H1 (cell line): ENCODE measurements around the gene CPLANE2. TPM values are rescaled to one million over a fixed set of nuclear protein-coding genes. Genes with fewer than 3 reads are reported as not detected.

Experiments
- CTCF ChIA-PET: fragments of 300-600 bp; sonication (Branson Sonifier 250); formaldehyde crosslinking; loops from one replicate; lab custom pipeline; 2021; ENCODE audit not compliant: partially characterized antibody; lab: Charles Lee
- POLR2A ChIA-PET: fragments of 300-600 bp; sonication (Branson Sonifier 250); formaldehyde crosslinking; loops from one replicate; lab custom pipeline; 2021; ENCODE audit warnings: inconsistent platforms; ENCODE audit not compliant: partially characterized antibody; lab: Charles Lee
- DNase-seq, 2 experiments: peaks; one replicate each; pipeline versions ENCODE4 v3.0.0 to v3.0.0-alpha.2; 2010 to 2022; ENCODE audit warnings: low spot score in 2 of 2, low read depth in 1 of 2, mixed read lengths in 1 of 2
- FAIRE-seq: peaks from 2 replicates; lab custom pipeline; 2011; peaks lifted over from hg19 to GRCh38; lab: Jason Lieb, UNC
- H2AFZ ChIP-seq: 2 replicates; pipeline ENCODE4 v1.8.1; 2012; ENCODE audit warnings: low read length, inconsistent platforms
- H2AK5ac ChIP-seq: 2 replicates; pipeline ENCODE4 v1.6.1; 2013; ENCODE audit warnings: low read depth, low read length
- H2BK120ac ChIP-seq: replicated peaks from 2 replicates; pipeline ENCODE3; 2013; ENCODE audit warnings: low read depth, low read length, inconsistent platforms
- H2BK12ac ChIP-seq: 2 replicates; pipeline ENCODE4 v1.6.1; 2013; ENCODE audit warnings: low read depth, low read length
- H2BK15ac ChIP-seq: 2 replicates; pipeline ENCODE4 v1.6.1; 2013; ENCODE audit warnings: low read length
- H2BK20ac ChIP-seq: 2 replicates; pipeline ENCODE4 v1.6.1; 2013; ENCODE audit warnings: low read length
- H2BK5ac ChIP-seq: 2 replicates; pipeline ENCODE4 v1.6.1; 2013; ENCODE audit warnings: low read depth, low read length
- H3K14ac ChIP-seq: 2 replicates; pipeline ENCODE4 v1.6.1; 2013; ENCODE audit warnings: inconsistent platforms; ENCODE audit not compliant: insufficient read length
- H3K18ac ChIP-seq: 2 replicates; pipeline ENCODE4 v1.6.1; 2013; ENCODE audit warnings: low read length; ENCODE audit errors: extremely low read depth
- H3K23ac ChIP-seq: 2 replicates; pipeline ENCODE4 v1.6.1; 2013; ENCODE audit warnings: inconsistent platforms; ENCODE audit not compliant: insufficient read length
- H3K23me2 ChIP-seq: 2 replicates; pipeline ENCODE4 v1.6.1; 2013; ENCODE audit warnings: low read depth, low read length
- H3K27ac ChIP-seq: 2 replicates; pipeline ENCODE4 v1.6.1; 2011; ENCODE audit warnings: low read depth, low read length, inconsistent platforms
- H3K27me3 ChIP-seq, 4 experiments: replicated peaks in 1 of 4; 1 replicate in 1 of 4; 2 replicates in 3 of 4; pipeline versions ENCODE4 v1.6.1 to v1.8.1; 2011 to 2013; ENCODE audit warnings: low read length in 3 of 4, mild to moderate bottlenecking in 3 of 4, inconsistent platforms in 2 of 4, mixed read lengths in 2 of 4, moderate library complexity in 1 of 4; ENCODE audit not compliant: control insufficient read depth in 3 of 4, insufficient read depth in 3 of 4; ENCODE audit errors: extremely low read depth in 1 of 4
- H3K36me3 ChIP-seq, 4 experiments: 2 replicates each; pipeline versions ENCODE4 v1.6.1 to v1.8.1; 2011 to 2013; ENCODE audit warnings: mild to moderate bottlenecking in 4 of 4, low read length in 3 of 4, moderate library complexity in 2 of 4, control low read depth in 1 of 4, inconsistent platforms in 1 of 4; ENCODE audit not compliant: insufficient read depth in 4 of 4, control insufficient read depth in 2 of 4
- H3K4ac ChIP-seq: replicated peaks from 2 replicates; pipeline ENCODE3; 2013; ENCODE audit warnings: low read length, low read depth, mixed read lengths, inconsistent platforms; ENCODE audit not compliant: insufficient read length
- H3K4me1 ChIP-seq, 4 experiments: replicated peaks in 1 of 4; 1 replicate in 1 of 4; 2 replicates in 3 of 4; pipeline versions ENCODE4 v1.6.1 to v1.8.1; 2011 to 2013; ENCODE audit warnings: low read length in 3 of 4, inconsistent platforms in 2 of 4, mixed read lengths in 1 of 4; ENCODE audit not compliant: insufficient read depth in 4 of 4, control insufficient read depth in 3 of 4
- H3K4me2 ChIP-seq, 2 experiments: 2 replicates each; pipeline versions ENCODE4 v1.6.1 to v1.8.1; 2011 to 2013; ENCODE audit warnings: low read depth in 2 of 2, low read length in 2 of 2, control low read depth in 1 of 2, inconsistent platforms in 1 of 2, mild to moderate bottlenecking in 1 of 2; ENCODE audit not compliant: insufficient read depth in 1 of 2
- H3K4me3 ChIP-seq, 4 experiments: fragments of 200-600, 300-600 bp in 1 of 4; sonication (generic), shearing (Covaris generic), sonication (Bioruptor Twin) in 1 of 4; 2 replicates each; pipeline versions ENCODE4 v1.5.1 to v1.8.1; 2011 to 2016; ENCODE audit warnings: low read length in 4 of 4, low read depth in 3 of 4, control low read depth in 2 of 4, inconsistent platforms in 2 of 4, mild to moderate bottlenecking in 2 of 4, mixed read lengths in 1 of 4, moderate library complexity in 1 of 4; ENCODE audit not compliant: insufficient read depth in 2 of 4; ENCODE audit errors: extremely low read depth in 1 of 4
- H3K56ac ChIP-seq: replicated peaks from 2 replicates; pipeline ENCODE3; 2013; ENCODE audit warnings: low read depth, mild to moderate bottlenecking, mixed read lengths, low read length, inconsistent platforms; ENCODE audit not compliant: insufficient read length
- H3K79me1 ChIP-seq: 2 replicates; pipeline ENCODE4 v1.6.1; 2013; ENCODE audit warnings: low read depth, low read length, control low read depth
- H3K79me2 ChIP-seq, 2 experiments: 2 replicates each; pipeline versions ENCODE4 v1.6.1 to v1.8.1; 2012 to 2013; ENCODE audit warnings: low read length in 2 of 2, mild to moderate bottlenecking in 2 of 2, inconsistent platforms in 1 of 2; ENCODE audit not compliant: insufficient read depth in 2 of 2, control insufficient read depth in 1 of 2
- H3K9ac ChIP-seq, 4 experiments: replicated peaks in 1 of 4; 1 replicate in 1 of 4; 2 replicates in 3 of 4; pipeline versions ENCODE4 v1.6.1 to v1.8.1; 2011 to 2013; ENCODE audit warnings: low read depth in 3 of 4, low read length in 3 of 4, control low read depth in 2 of 4, mild to moderate bottlenecking in 2 of 4, moderate library complexity in 2 of 4, inconsistent platforms in 1 of 4; ENCODE audit errors: extremely low read depth in 1 of 4
- H3K9me3 ChIP-seq, 2 experiments: 2 replicates each; pipeline versions ENCODE4 v1.6.1 to v1.8.1; 2012 to 2013; ENCODE audit warnings: mild to moderate bottlenecking in 2 of 2, moderate library complexity in 2 of 2, control low read depth in 1 of 2, inconsistent platforms in 1 of 2, low read depth in 1 of 2, low read length in 1 of 2, mixed read lengths in 1 of 2; ENCODE audit not compliant: insufficient read depth in 2 of 2
- H4K20me1 ChIP-seq, 2 experiments: replicated peaks in 1 of 2; 2 replicates each; pipeline versions ENCODE3 to v1.8.1; 2011 to 2013; ENCODE audit warnings: inconsistent platforms in 2 of 2, low read length in 2 of 2, mild to moderate bottlenecking in 1 of 2; ENCODE audit not compliant: insufficient read depth in 2 of 2, control insufficient read depth in 1 of 2
- H4K5ac ChIP-seq: 2 replicates; pipeline ENCODE4 v1.6.1; 2013; ENCODE audit warnings: low read length, low read depth, mixed read lengths, inconsistent platforms; ENCODE audit not compliant: insufficient read length
- H4K8ac ChIP-seq: 2 replicates; pipeline ENCODE4 v1.8.0; 2013; ENCODE audit warnings: mild to moderate bottlenecking, moderate library complexity, low read length, inconsistent platforms; ENCODE audit not compliant: insufficient read depth; ENCODE audit errors: extremely low read depth
- H4K91ac ChIP-seq: replicated peaks from 2 replicates; pipeline ENCODE3; 2013; ENCODE audit warnings: low read length, mixed read lengths, inconsistent platforms; ENCODE audit not compliant: insufficient read length
- ATF3 ChIP-seq: IDR thresholded peaks from 2 replicates; pipeline ENCODE4 v1.6.1; 2011; ENCODE audit warnings: low read depth, mild to moderate bottlenecking, low read length; ENCODE audit not compliant: insufficient read depth
- BACH1 ChIP-seq: IDR thresholded peaks from 2 replicates; pipeline ENCODE4 v1.6.1; 2012; ENCODE audit warnings: low read length, improper control_type of control experiment
- CHD2 ChIP-seq: IDR thresholded peaks from 2 replicates; pipeline ENCODE4 v1.6.1; 2012; ENCODE audit warnings: low read length, improper control_type of control experiment
- HDAC6 ChIP-seq: IDR thresholded peaks from one replicate; pipeline ENCODE4 v1.7.1; 2012; ENCODE audit warnings: low read depth, mild to moderate bottlenecking, inconsistent platforms, low read length, moderate library complexity
- PHF8 ChIP-seq: fragments of 200-600 bp; sonication (generic); conservative IDR thresholded peaks from 2 replicates; pipeline ENCODE4 v1.7.1; 2012; ENCODE audit warnings: low read depth, mild to moderate bottlenecking, inconsistent platforms, low read length, moderate library complexity
- RNF2 ChIP-seq: fragments of 200-900, 300-1000 bp; sonication (generic); IDR thresholded peaks from 2 replicates; pipeline ENCODE4 v1.7.1; 2016; ENCODE audit warnings: borderline replicate concordance, low read depth, mild to moderate bottlenecking, antibody characterized with exemption, low read length; ENCODE audit not compliant: poor library complexity, severe bottlenecking; ENCODE audit errors: missing control alignments
- RXRA ChIP-seq: IDR thresholded peaks from 2 replicates; pipeline ENCODE4 v1.6.1; 2011; ENCODE audit warnings: low read depth, mild to moderate bottlenecking, low read length, moderate library complexity; ENCODE audit not compliant: insufficient read depth
- SIX5 ChIP-seq: IDR thresholded peaks from 2 replicates; pipeline ENCODE4 v1.6.1; 2011; ENCODE audit warnings: mild to moderate bottlenecking, low read depth, low read length
- TAF1 ChIP-seq: IDR thresholded peaks from 2 replicates; pipeline ENCODE4 v1.6.1; 2011; ENCODE audit warnings: mild to moderate bottlenecking, low read depth, low read length
- ZNF274 ChIP-seq: IDR thresholded peaks from 2 replicates; pipeline ENCODE4 v1.7.0; 2012; ENCODE audit warnings: low read length, borderline replicate concordance; ENCODE audit errors: extremely low read depth
- WGBS, 2 experiments: shearing (Covaris generic) in 1 of 2; methylation state at CpG; one replicate each; pipeline versions ENCODE4 v1.1.6 to v1.1.7; 2013 to 2015; ENCODE audit warnings: low lambda C conversion rate in 2 of 2, mixed read lengths in 2 of 2, inconsistent platforms in 1 of 2, low coverage in 1 of 2, missing lambda C conversion rate in 1 of 2; ENCODE audit not compliant: insufficient replicate concordance in 2 of 2, insufficient coverage in 1 of 2, insufficient read length in 1 of 2; ENCODE audit errors: extremely low coverage in 1 of 2, missing lambda C conversion rate in 1 of 2; 5-methylcytosine and 5-hydroxymethylcytosine counted together
- polyA plus RNA-seq, 7 experiments: library from polyadenylated mRNA; depleted of rRNA in 3 of 7; stranded (reverse) in 5 of 7; unstranded in 2 of 7; fragments of >200 nt in 5 of 7; fragments of 200-250 nt in 2 of 7; gene quantifications; 1 replicate in 5 of 7; 2 replicates in 1 of 7; 4 replicates in 1 of 7; pipeline versions ENCODE4 v1.2.1 to v1.2.3, GENCODE V29; 2011 to 2013; ENCODE audit warnings: missing spikeins in 2 of 7, mixed read lengths in 2 of 7
- total RNA-seq: library from RNA; stranded (reverse); fragmentation: NEBNext Ultra II Directional; extraction: Animal tissue kit (Norgen Biotek cat#: 25700); gene quantifications from 2 replicates; pipeline ENCODE4 v1.2.1, GENCODE V29; 2021

The CPLANE2 gene
- total and polyA plus RNA-seq, 2 of the 8 experiments (the other 6 are each of a cell fraction or from before 2014, with no cell fraction given) = 2.3 to 2.5 TPM

GRCh38 chr1:16186655-16187235, 50.2 kb downstream of the CPLANE2 start:
- H3K4me1 ChIP-seq = peaks cover 4 to 8% (median 6%) of the 10 kb centered on the region in 4 experiments; a peak in 6 of 7 replicates
- H3K4me3 ChIP-seq = no peak overlapping the region
- H4K5ac ChIP-seq = no peak overlapping the region
- CTCF ChIA-PET = interaction anchor here (0.6 to 17.1 kb wide), 25 partner anchors 11 to 415 kb away, joined by 3 to 569 read pairs (median 5); partner anchors contain the start of genes CLCNKB, CPLANE2, EPHA2 and FAM131C
- H4K91ac ChIP-seq = no peak overlapping the region
- no peak overlapping the region for H3K27ac ChIP-seq
- no peaks in the 10 kb centered on the region for H3K36me3 ChIP-seq
- no peak overlapping the region for H3K4ac ChIP-seq
- peak overlapping the region; percentile 88; the same call in 1 of the 2 replicates for H2BK15ac ChIP-seq
- no peak overlapping the region for H2AK5ac ChIP-seq
- no peaks in the 10 kb centered on the region for H4K20me1 ChIP-seq
- no peak overlapping the region for H3K4me2 ChIP-seq
- H3K79me1 ChIP-seq = no peaks in the 10 kb centered on the region
- no peak overlapping the region for H2BK20ac ChIP-seq
- H3K56ac ChIP-seq = no peak overlapping the region
- H2AFZ ChIP-seq = no peak overlapping the region
- H4K8ac ChIP-seq = no peak overlapping the region
- H3K18ac ChIP-seq = no peak overlapping the region
- DNase-seq = no peak
- no peak overlapping the region for H3K9ac ChIP-seq
- POLR2A ChIA-PET = interaction anchor here (0.9 to 1.8 kb wide), 6 partner anchors 12 to 113 kb away, joined by 3 to 6 read pairs (median 4); partner anchors contain the start of gene FAM131C
- no peak overlapping the region for H2BK120ac ChIP-seq
- H3K9me3 ChIP-seq = no peaks in the 10 kb centered on the region
- H3K23ac ChIP-seq = no peak overlapping the region
- H3K79me2 ChIP-seq = no peaks in the 10 kb centered on the region
- H3K14ac ChIP-seq = no peak overlapping the region
- H2BK12ac ChIP-seq = no peak overlapping the region
- FAIRE-seq = no peak
- H2BK5ac ChIP-seq = no peak overlapping the region
- H3K23me2 ChIP-seq = no peaks in the 10 kb centered on the region; the same call in 1 of the 2 replicates
- H3K27me3 ChIP-seq = no peaks in the 10 kb centered on the region; a peak in 1 of 7 replicates
- 93% methylated on average over 9 of the region's 9 CpGs; no CpG with 5 or more reads in 1 of the 2 experiments for WGBS, 2 experiments
- TF ChIP-seq HDAC6 (no peak), BACH1 (no peak), ATF3 (no peak), RNF2 (no peak), RXRA (no peak), SIX5 (no peak), PHF8 (no peak), TAF1 (no peak), ZNF274 (no peak), CHD2 (no peak)
